DND-41 (cell line): ENCODE measurements around the gene WNT3A.

Experiments
- EZH2 ChIP-seq: IDR thresholded peaks from 3 replicates; pipeline ENCODE4 v1.6.1; 2012; ENCODE audit warnings: borderline replicate concordance, low read depth, mild to moderate bottlenecking, moderate library complexity, low read length, inconsistent platforms; ENCODE audit not compliant: severe bottlenecking
- TF ChIP-seq, protein P1 (sequence below): IDR thresholded peaks from 2 replicates; pipeline ENCODE4 v1.5.1; 2012; ENCODE audit warnings: borderline replicate concordance, low read length, moderate library complexity, mild to moderate bottlenecking; ENCODE audit not compliant: poor library complexity, severe bottlenecking; ENCODE audit errors: extremely low read depth

DNA sequence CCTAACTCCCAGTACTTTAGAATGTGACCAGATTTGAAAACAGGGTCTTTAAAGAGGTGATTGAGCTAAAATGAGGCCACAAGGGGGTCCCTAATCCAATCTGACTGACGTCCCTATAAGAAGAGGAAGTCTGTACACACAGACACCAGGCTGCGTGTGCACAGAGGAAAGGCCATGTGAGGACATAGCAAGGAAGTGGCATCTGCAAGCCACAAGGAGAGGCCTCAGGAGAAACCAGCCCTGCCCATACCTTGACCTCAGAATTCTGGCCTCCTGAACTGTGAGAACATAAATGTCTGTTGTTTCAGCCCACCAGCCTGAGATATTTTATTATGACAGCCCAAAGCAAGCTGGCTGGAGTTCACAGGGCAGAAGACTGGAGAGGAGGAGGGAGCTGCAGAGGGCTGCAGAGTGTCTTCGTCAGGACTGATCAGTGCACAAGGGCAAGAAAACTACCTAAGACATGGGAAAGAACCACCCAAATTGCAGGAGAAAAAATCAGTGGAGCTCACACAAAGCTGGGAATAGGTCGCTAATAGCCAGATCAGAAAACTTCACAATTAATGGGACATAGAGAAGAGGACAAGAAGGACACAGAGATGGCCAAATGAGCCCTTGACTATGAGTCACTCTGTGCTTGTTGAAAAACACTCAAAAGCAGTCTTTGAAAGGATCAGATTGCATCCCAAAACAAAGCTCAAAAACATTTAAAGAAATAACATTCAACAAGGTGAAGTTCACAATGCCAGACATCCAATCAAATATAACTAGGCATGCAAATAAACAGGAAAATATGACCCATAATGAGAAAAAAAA lies 44.9 kb upstream of the WNT3A start:
- TF ChIP-seq, protein P1, sequence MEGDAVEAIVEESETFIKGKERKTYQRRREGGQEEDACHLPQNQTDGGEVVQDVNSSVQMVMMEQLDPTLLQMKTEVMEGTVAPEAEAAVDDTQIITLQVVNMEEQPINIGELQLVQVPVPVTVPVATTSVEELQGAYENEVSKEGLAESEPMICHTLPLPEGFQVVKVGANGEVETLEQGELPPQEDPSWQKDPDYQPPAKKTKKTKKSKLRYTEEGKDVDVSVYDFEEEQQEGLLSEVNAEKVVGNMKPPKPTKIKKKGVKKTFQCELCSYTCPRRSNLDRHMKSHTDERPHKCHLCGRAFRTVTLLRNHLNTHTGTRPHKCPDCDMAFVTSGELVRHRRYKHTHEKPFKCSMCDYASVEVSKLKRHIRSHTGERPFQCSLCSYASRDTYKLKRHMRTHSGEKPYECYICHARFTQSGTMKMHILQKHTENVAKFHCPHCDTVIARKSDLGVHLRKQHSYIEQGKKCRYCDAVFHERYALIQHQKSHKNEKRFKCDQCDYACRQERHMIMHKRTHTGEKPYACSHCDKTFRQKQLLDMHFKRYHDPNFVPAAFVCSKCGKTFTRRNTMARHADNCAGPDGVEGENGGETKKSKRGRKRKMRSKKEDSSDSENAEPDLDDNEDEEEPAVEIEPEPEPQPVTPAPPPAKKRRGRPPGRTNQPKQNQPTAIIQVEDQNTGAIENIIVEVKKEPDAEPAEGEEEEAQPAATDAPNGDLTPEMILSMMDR, result no peak
- TF ChIP-seq EZH2, result no peak
